Adipose tissue (tissue), 3 donors: Measurements from ENCODE around the gene ANO4. TPM values are rescaled to one million over a fixed set of nuclear protein-coding genes. Genes with fewer than 3 reads are reported as not detected.

Source experiments
- H3K27ac ChIP-seq: one replicate; pipeline ENCODE4 v1.5.1; 2013; ENCODE audit warnings: low read depth, low read length
- whole genome bisulfite sequencing, 3 donors: extraction: QIAGEN DNeasy Blood & Tissue Kit; methylation state at CpG; one replicate each; pipeline ENCODE4 v1.1.7; 2013; 5-methylcytosine and 5-hydroxymethylcytosine counted together
- polyA plus RNA-seq, 3 donors: library from polyadenylated mRNA; stranded (reverse); fragments of 200-250 nt; gene quantifications; one replicate each; pipeline ENCODE4 v1.2.3, GENCODE V29; 2013
- donor health status: healthy with polysubstance abuse.
- donor health status: Bipolar disorder and iron deficiency.
- donor health status: healthy.

ANO4 gene
- polyA plus RNA-seq, 3 donors, result 0.11 to 0.22 (median 0.16) TPM

- H3K27ac ChIP-seq, result no peak overlapping the region
- 30 to 47% (median 37%) methylated on average over 5 of the region's 5 CpGs for WGBS, 3 donors
These were observed 377.7 kb downstream of the ANO4 start for GRCh38 chr12:101172316-101172715.

GRCh38 chr12:101173197-101173749 lies 378.7 kb downstream of the ANO4 start:
- H3K27ac ChIP-seq, result no peak overlapping the region
- WGBS, 3 donors, result 79 to 88% (median 82%) methylated on average over 7 of the region's 7 CpGs

- WGBS, 3 donors, result 54 to 84% (median 84%) methylated on average over 3 of the region's 3 CpGs
- no peak overlapping the region for H3K27ac ChIP-seq
These were observed 380.0 kb downstream of the ANO4 start for GRCh38 chr12:101174541-101174940.

Other genes with a start within 250 kb of the ANO4 start
- gene GAS2L3, start 221.1 kb upstream of the ANO4 start, polyA plus RNA-seq, result 1 to 10 TPM in 1 of 3 donors, under 1 TPM in 2; 0.35 to 1.4 (median 0.90) TPM